H9 (cell line): ENCODE measurements around the gene LMTK2. TPM values are rescaled to one million over a fixed set of nuclear protein-coding genes. Genes with fewer than 3 reads are reported as not detected.

Experiments
- DNase-seq: peaks from one replicate; pipeline ENCODE4 v3.0.0-alpha.2; 2017
- H2AFZ ChIP-seq: one replicate; pipeline ENCODE4 v1.6.1; 2013; ENCODE audit warnings: mild to moderate bottlenecking, low read length, control low read depth, moderate library complexity
- H2AK5ac ChIP-seq: 2 replicates; pipeline ENCODE4 v1.6.1; 2013; ENCODE audit warnings: low read length, control low read depth, mixed read lengths; ENCODE audit not compliant: insufficient read length
- H2BK120ac ChIP-seq: one replicate; pipeline ENCODE4 v1.6.1; 2013; ENCODE audit warnings: low read depth, mild to moderate bottlenecking, low read length, control low read depth, inconsistent platforms; ENCODE audit not compliant: poor library complexity, severe bottlenecking
- H2BK12ac ChIP-seq: 2 replicates; pipeline ENCODE4 v1.6.1; 2013; ENCODE audit warnings: low read length, control low read depth, mixed read lengths, low read depth; ENCODE audit not compliant: insufficient read length
- H2BK15ac ChIP-seq: 2 replicates; pipeline ENCODE4 v1.6.1; 2013; ENCODE audit warnings: low read depth, low read length, control low read depth
- H2BK20ac ChIP-seq: one replicate; pipeline ENCODE4 v1.6.1; 2013; ENCODE audit warnings: low read depth, mild to moderate bottlenecking, low read length, control low read depth, inconsistent platforms; ENCODE audit not compliant: poor library complexity, severe bottlenecking
- H2BK5ac ChIP-seq: 2 replicates; pipeline ENCODE4 v1.6.1; 2013; ENCODE audit warnings: low read length, control low read depth, mixed read lengths; ENCODE audit not compliant: insufficient read length
- H3K14ac ChIP-seq: 2 replicates; pipeline ENCODE4 v1.6.1; 2013; ENCODE audit warnings: low read length, control low read depth; ENCODE audit not compliant: insufficient read depth
- H3K18ac ChIP-seq: 2 replicates; pipeline ENCODE4 v1.6.1; 2013; ENCODE audit warnings: low read depth, mild to moderate bottlenecking, mixed read lengths, low read length, control low read depth; ENCODE audit not compliant: insufficient read length
- H3K23ac ChIP-seq: 2 replicates; pipeline ENCODE4 v1.6.1; 2013; ENCODE audit warnings: low read length, control low read depth, mixed read lengths, low read depth; ENCODE audit not compliant: insufficient read length
- H3K23me2 ChIP-seq: 2 replicates; pipeline ENCODE4 v1.6.1; 2013; ENCODE audit warnings: low read depth, mild to moderate bottlenecking, mixed read lengths, low read length, control low read depth; ENCODE audit not compliant: insufficient read length, poor library complexity, severe bottlenecking
- H3K27ac ChIP-seq: 2 replicates; pipeline ENCODE4 v1.5.1; 2013; ENCODE audit warnings: low read length, control low read depth, mixed read lengths, low read depth; ENCODE audit not compliant: insufficient read length
- H3K27me3 ChIP-seq: 2 replicates; pipeline ENCODE4 v1.6.1; 2013; ENCODE audit warnings: low read length, control low read depth, inconsistent platforms; ENCODE audit not compliant: insufficient read depth
- H3K4ac ChIP-seq: 2 replicates; pipeline ENCODE4 v1.6.1; 2013; ENCODE audit warnings: low read depth, mild to moderate bottlenecking, control low read depth, inconsistent platforms, low read length, moderate library complexity
- H3K4me1 ChIP-seq: 2 replicates; pipeline ENCODE4 v1.6.1; 2013; ENCODE audit warnings: low read length, control low read depth, inconsistent platforms; ENCODE audit not compliant: insufficient read depth
- H3K4me2 ChIP-seq: 2 replicates; pipeline ENCODE4 v1.6.1; 2013; ENCODE audit warnings: low read length, control low read depth, mixed read lengths; ENCODE audit not compliant: insufficient read length, insufficient read depth
- H3K56ac ChIP-seq: 2 replicates; pipeline ENCODE4 v1.6.1; 2013; ENCODE audit warnings: low read depth, mild to moderate bottlenecking, mixed read lengths, low read length, control low read depth; ENCODE audit not compliant: insufficient read length
- H3K79me1 ChIP-seq: 2 replicates; pipeline ENCODE4 v1.6.1; 2013; ENCODE audit warnings: low read depth, mild to moderate bottlenecking, moderate library complexity, low read length, control low read depth, inconsistent platforms; ENCODE audit not compliant: insufficient read depth, poor library complexity, severe bottlenecking
- H3K79me2 ChIP-seq: 2 replicates; pipeline ENCODE4 v1.6.1; 2013; ENCODE audit warnings: low read length, control low read depth, inconsistent platforms; ENCODE audit not compliant: insufficient read depth
- H3K9ac ChIP-seq: 2 replicates; pipeline ENCODE4 v1.6.1; 2013; ENCODE audit warnings: low read length, control low read depth, mixed read lengths; ENCODE audit not compliant: insufficient read length; ENCODE audit errors: extremely low read depth
- H3K9me3 ChIP-seq: one replicate; pipeline ENCODE4 v1.6.1; 2013; ENCODE audit warnings: low read depth, low read length, inconsistent platforms; ENCODE audit not compliant: control insufficient read depth
- H3T11ph ChIP-seq: one replicate; pipeline ENCODE4 v1.6.1; 2013; ENCODE audit warnings: mild to moderate bottlenecking, low read length, control low read depth, inconsistent platforms
- H4K20me1 ChIP-seq: one replicate; pipeline ENCODE4 v1.6.1; 2013; ENCODE audit not compliant: control insufficient read depth, insufficient read length, insufficient read depth
- H4K5ac ChIP-seq: 2 replicates; pipeline ENCODE4 v1.6.1; 2013; ENCODE audit warnings: low read depth, mild to moderate bottlenecking, mixed read lengths, low read length, control low read depth; ENCODE audit not compliant: insufficient read length
- H4K8ac ChIP-seq: replicated peaks from 2 replicates; pipeline ENCODE4 v1.6.1; 2013; ENCODE audit warnings: low read length, control low read depth, mixed read lengths, low read depth; ENCODE audit not compliant: insufficient read length
- H4K91ac ChIP-seq: 2 replicates; pipeline ENCODE4 v1.6.1; 2013; ENCODE audit warnings: low read depth, mild to moderate bottlenecking, moderate library complexity, mixed read lengths, low read length, control low read depth; ENCODE audit not compliant: insufficient read length
- H3K27ac Mint-ChIP-seq, 3 experiments: 2 replicates in 2 of 3; 3 replicates in 1 of 3; pipeline ENCODE4 v1.8.0; 2020 to 2021; ENCODE audit warnings: mixed read lengths in 3 of 3, mild to moderate bottlenecking in 1 of 3, moderate library complexity in 1 of 3
- H3K27me3 Mint-ChIP-seq: 2 replicates; pipeline ENCODE4 v1.8.0; 2021; ENCODE audit warnings: low read depth, mild to moderate bottlenecking, moderate library complexity, mixed read lengths
- H3K36me3 Mint-ChIP-seq, 3 experiments: 2 replicates in 2 of 3; 3 replicates in 1 of 3; pipeline ENCODE4 v1.8.0; 2020 to 2021; ENCODE audit warnings: low read depth in 3 of 3, mixed read lengths in 3 of 3; ENCODE audit not compliant: insufficient read depth in 1 of 3
- H3K4me1 Mint-ChIP-seq, 2 experiments: 2 replicates each; pipeline ENCODE4 v1.8.0; 2020; ENCODE audit warnings: mixed read lengths in 2 of 2
- H3K4me3 Mint-ChIP-seq, 2 experiments: 2 replicates in 1 of 2; 3 replicates in 1 of 2; pipeline ENCODE4 v1.8.0; 2020 to 2021; ENCODE audit warnings: mild to moderate bottlenecking in 2 of 2, mixed read lengths in 2 of 2, moderate library complexity in 1 of 2
- H3K9me3 Mint-ChIP-seq, 2 experiments: 2 replicates in 1 of 2; 3 replicates in 1 of 2; pipeline ENCODE4 v1.8.0; 2020; ENCODE audit warnings: mild to moderate bottlenecking in 2 of 2, mixed read lengths in 2 of 2, moderate library complexity in 1 of 2
- CTCF ChIP-seq: fragments of 200-600 bp; sonication (generic); conservative IDR thresholded peaks from 3 replicates; pipeline ENCODE4 v1.8.0; 2021; ENCODE audit warnings: antibody characterized with exemption, mild to moderate bottlenecking
- WGBS: extraction: QIAGEN DNeasy Blood & Tissue Kit; methylation state at CpG from one replicate; pipeline ENCODE4 v1.1.7; 2013; ENCODE audit warnings: missing lambda C conversion rate, low lambda C conversion rate, mixed read lengths; ENCODE audit not compliant: insufficient read length; ENCODE audit errors: extremely low coverage; 5-methylcytosine and 5-hydroxymethylcytosine counted together
- total RNA-seq: library from RNA; stranded (reverse); gene quantifications from 2 replicates; pipeline ENCODE4 v1.2.1, GENCODE V29; 2021

Gene LMTK2
- total RNA-seq, 1 experiment from 2014 or later: 24.9 TPM

DNA sequence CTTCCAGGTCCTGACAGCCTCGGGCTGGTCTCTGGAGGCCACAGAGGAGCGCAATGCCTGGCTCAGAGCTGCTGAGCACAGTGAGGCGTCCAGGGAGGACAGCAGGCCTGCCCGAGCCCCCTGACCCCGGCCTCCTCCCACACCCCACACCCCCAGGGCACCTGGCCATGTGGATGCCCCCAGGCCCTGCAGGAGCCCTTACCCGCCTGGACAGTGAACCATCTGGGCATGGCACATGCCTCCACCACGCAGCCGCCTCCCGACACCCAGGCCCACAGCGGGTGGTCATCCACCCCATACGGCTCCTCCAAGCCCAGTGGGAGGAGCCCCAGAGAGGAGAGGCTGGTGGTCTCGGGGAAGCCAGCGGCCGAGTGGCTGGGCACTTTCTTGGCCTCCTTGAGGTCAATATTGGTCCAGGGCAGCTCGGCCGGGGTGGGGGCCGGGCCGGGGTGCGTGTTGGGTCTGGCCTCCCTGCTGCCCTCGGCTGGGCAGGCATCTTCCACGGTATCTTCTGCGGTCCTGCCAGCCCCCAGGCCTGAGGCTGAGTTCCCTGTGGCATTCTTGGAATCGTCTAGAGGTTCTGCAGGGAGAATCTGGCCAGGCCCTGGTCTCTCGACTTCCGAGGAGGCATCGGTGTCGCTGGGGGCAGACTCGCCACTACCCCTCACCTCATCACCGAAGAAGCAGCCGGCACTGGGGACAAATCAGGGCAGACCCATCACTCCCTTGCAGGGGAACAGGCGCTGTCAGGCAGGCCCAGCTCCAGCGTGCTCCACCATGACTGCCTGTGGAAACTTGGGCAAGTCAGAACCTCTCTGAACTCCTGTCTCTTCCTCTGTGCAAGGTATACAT, 126.8 kb downstream of the LMTK2 start:
- Histone ChIP-seq H3K79me1 (no peaks in the 10 kb centered on the region), H4K20me1 (no peaks in the 10 kb centered on the region), H4K5ac (no peak overlapping the region), H3K4me1 (no peaks in the 10 kb centered on the region), H2AFZ (no peak overlapping the region), H2BK15ac (no peak overlapping the region), H4K8ac (no peak overlapping the region), H2AK5ac (no peak overlapping the region), H3K18ac (no peak overlapping the region), H4K91ac (no peak overlapping the region), H2BK20ac (no peak overlapping the region), H3T11ph (no peak overlapping the region), H3K9ac (no peak overlapping the region), H3K79me2 (no peaks in the 10 kb centered on the region), H3K23me2 (peaks cover 2% of the 10 kb centered on the region), H2BK120ac (no peak overlapping the region), H2BK5ac (no peak overlapping the region), H3K56ac (no peak overlapping the region), H3K9me3 (no peaks in the 10 kb centered on the region), H3K4ac (no peak overlapping the region), H2BK12ac (no peak overlapping the region), H3K4me2 (no peak overlapping the region), H3K23ac (no peak overlapping the region), H3K27me3 (no peaks in the 10 kb centered on the region), H3K27ac (no peak overlapping the region), H3K14ac (no peak overlapping the region)
- no peak overlapping the region; a peak in 2 of 7 replicates for H3K27ac Mint-ChIP-seq
- WGBS: no CpG with 5 or more reads among the region's 32 CpGs
- peaks cover 0 to 3% of the 10 kb centered on the region in 2 experiments; a peak in 1 of 4 replicates for H3K4me1 Mint-ChIP-seq
- H3K36me3 Mint-ChIP-seq: peaks cover 0 to 3% (median 0%) of the 10 kb centered on the region in 3 experiments; a peak in 2 of 7 replicates
- H3K9me3 Mint-ChIP-seq: no peaks in the 10 kb centered on the region; a peak in 1 of 5 replicates
- no peak for TF ChIP-seq CTCF
- H3K4me3 Mint-ChIP-seq: no peak overlapping the region
- H3K27me3 Mint-ChIP-seq: no peaks in the 10 kb centered on the region
- no peak for DNase-seq
